GM21447 (cell line): ENCODE measurements around the gene BRD9.
"Not testable (repeated sequence)": the region's sequence is repeated elsewhere in the genome, so short reads cannot be mapped to it uniquely, and the experiment has no call there.

Source experiments
- ATAC-seq: cut with Tn5 transposase; IDR thresholded peaks from one replicate; pipeline ENCODE4 v1.9.1; 2021; ENCODE audit not compliant: unreplicated experiment

Gene BRD9

DNA sequence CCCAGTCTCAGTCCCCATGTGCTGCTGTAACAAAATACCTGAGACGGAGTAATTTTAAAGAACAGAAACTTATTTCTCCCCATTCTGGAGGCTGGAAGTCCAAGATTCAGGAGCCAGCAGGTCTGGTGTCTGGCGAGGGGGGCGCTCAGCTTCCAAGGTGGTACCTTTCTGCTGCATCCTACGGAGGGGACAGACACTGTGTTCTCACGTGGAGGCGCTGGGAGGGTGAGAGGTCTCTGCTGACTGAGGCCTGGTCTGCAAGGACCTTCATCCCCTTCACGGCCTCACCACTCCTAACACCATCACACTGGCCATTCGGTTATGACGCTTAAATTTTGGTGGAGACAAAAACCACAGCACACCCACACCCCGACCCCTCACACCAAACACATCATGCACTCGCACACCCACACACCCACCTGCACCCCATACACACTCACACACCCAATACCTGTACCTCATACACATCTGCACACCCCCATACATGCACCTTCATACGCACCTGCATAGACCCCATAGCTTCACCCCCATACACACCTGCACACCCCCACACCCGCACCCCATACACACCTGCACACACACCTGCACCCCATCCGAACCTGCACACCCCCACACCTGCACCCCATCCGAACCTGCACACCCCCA lies 32.0 kb downstream of the BRD9 start:
- no peak for ATAC-seq

DNA sequence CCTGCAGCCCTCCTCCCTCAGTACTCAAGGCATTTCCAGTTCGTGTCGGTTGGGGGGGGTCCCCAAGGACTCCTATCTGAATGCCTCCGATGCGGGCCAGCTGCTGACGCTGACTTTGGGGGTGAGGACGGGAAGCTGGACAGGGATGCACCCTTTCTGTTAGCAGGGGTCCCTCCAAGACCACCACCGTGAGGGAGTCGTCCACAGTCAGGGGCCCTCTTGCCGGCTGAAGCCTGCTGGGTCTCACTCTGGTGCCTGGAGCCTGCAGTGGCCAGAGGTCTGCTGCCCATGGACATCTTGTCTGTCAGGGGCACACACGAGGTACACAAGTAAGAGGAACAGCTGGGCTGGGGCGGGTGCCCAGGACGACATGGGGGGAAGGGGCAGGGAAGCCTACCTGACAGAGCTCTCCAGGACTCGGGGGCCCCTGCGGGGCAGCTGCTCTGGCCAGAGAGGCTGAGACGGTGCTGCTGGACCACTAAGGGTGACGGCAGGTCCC lies 32.8 kb downstream of the BRD9 start:
- no peak for ATAC-seq

DNA sequence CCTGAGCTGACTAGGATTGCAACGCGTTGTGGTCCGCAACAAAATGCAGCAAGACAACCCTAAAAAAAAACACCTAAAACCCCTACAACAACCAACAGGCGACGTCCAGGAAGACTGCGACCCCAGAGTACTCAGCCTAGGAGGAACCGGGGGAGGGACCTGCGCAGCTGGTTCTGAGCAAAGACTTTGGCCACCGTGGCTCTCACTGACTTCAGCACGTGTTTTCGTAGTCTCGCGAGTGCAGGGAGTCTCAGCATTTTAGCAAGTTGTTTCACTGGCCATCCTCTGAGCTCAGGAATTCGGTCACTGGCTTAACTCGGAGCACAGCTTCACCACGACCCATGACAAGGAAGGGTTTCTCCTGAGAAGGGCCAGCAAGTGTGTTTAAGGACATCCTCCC lies 33.2 kb downstream of the BRD9 start:
- no peak for ATAC-seq

DNA sequence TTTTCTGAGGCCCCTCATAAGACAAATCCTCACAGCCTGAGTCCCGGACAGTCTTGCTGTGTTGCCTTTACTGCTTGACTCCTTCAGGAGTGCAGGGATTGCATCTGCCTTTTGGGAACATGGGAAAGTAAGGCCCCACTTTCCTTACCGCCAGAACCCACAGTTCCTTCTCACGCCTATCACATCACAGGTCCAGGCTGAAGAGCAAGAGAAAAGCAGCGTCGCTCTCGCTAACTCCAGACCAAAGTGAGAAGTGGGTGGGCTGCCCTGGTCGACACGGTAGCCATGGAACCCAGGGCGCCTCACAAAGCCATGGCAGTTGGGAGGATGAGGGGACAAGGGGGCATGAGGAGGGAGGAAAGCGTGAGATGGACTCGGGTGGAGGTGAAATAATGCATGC lies 33.9 kb downstream of the BRD9 start:
- ATAC-seq, result no peak

DNA sequence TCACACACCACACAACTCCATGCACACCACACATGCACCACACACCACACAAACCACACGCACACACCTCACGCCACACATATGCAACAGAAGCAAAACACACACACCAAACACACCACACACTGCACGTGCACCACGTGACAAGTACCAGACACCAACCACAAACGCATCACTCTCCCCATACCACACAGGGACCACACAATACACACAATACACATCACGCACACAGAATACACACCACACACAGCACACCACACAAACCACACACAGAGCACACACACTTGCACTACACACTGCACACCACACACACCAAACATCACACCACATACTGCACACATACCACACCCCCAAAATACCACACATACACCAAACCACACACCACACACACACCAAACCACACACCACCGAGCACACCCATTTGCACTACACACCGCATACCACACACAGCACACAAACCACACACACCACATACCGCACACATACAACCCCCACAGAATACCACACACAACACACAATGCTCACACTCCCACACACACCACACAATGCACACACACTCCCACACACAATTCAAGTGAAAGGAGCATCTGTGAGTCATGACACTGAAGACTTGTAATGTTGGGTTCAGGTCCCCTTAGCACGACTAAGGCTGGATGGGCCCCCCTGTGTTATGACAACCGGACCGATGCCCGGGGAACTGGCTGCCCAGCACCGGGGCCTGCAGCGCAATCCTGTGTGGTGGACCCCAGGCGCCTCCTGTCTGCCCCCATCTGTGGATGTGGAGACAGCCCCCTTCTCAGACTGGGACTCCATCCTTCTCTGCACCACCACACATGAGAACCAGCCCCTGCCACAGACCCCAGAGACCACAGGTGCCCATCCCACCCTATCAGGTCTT lies 35.8 kb downstream of the BRD9 start:
- no peak for ATAC-seq

DNA sequence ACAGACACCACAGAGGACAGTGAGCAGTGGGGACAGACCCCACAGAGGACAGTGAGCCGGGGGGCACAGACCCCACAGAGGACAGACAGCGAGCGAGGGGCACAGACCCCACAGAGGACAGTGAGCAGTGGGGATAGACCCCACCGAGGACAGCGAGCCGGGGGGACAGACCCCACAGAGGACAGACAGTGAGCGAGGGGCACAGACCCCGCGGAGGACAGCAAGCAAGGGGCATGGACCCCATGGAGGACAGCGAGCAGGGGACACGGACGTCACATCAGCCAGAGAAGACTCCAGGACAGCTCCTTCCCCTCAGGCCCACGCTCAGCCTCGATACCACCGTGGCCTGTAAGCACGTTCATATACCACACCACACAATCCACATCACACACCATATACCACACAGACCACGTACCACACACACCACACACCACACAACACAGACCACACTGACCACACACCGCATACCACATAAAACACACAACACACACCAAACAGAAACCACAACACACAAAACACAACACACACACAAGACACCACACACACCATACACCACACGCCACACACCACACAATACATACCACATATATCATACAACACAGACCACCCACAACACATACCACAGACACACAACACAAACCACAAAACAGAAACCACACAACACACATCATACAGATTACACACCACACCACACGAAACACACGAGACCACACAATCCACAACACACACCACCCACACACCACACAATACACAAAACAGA lies 36.6 kb downstream of the BRD9 start:
- ATAC-seq, result no peak

DNA sequence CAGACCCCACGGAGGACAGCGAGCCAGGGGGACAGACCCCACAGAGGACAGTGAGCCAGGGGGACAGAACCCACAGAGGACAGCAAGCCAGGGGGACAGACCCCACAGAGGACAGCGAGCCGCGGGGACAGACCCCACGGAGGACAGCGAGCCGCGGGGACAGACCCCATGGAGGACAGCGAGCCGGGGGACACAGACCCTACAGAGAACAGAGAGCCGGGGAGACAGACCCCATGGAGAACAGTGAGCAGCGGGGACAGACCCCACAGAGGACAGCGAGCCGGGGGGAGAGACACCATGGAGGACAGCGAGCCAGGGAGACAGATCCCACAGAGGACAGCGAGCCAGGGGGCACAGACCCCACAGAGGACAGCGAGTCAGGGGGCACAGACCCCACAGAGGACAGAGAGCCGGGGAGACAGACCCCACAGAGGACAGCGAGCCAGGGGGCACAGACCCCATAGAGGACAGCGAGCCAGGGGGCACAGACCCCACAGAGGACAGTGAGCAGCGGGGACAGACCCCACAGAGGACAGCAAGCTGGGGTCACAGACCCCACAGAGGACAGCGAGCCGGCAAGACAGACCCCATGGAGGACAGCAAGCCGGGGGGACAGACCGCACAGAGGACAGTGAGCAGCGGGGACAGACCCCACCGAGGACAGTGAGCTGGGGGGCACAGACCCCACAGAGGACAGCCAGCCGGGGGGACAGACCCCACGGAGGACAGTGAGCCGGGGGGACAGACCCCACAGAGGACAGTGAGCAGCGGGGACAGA lies 37.4 kb downstream of the BRD9 start:
- no peak for ATAC-seq

DNA sequence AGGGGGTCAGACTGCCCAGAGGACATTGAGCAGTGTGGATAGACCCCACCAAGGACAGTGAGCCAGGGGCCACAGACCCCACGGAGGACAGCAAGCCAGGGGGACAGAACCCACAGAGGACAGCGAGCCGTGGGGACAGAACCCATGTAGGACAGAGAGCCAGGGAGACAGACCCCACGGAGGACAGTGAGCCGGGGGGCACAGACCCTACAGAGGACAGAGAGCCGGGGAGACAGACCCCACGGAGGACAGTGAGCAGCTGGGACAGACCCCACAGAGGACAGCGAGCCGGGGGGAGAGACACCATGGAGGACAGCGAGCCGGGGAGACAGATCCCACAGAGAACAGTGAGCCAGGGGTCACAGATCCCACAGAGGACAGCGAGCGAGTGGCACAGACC lies 38.4 kb downstream of the BRD9 start:
- ATAC-seq, result no peak

DNA sequence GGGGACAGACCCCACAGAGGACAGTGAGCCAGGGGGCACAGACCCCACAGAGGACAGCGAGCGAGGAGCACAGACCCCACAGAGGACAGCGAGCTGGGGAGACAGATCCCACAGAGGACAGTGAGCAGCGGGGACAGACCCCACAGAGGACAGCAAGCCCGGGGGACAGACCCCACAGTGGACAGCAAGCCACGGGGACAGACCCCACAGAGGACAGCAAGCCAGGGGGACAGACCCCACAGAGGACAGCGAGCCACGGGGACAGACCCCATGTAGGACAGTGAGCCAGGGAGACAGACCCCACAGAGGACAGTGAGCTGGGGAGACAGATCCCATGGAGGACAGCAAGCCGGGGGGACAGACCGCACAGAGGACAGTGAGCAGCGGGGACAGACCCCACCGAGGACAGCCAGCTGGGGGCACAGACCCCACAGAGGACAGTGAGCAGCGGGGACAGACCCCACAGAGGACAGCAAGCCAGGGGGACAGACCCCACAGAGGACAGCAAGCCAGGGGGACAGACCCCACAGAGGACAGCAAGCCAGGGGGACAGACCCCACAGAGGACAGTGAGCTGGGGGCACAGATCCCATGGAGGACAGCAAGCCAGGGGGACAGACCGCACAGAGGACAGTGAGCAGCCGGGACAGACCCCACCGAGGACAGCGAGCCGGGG lies 39.0 kb downstream of the BRD9 start:
- ATAC-seq, result not testable (repeated sequence)

DNA sequence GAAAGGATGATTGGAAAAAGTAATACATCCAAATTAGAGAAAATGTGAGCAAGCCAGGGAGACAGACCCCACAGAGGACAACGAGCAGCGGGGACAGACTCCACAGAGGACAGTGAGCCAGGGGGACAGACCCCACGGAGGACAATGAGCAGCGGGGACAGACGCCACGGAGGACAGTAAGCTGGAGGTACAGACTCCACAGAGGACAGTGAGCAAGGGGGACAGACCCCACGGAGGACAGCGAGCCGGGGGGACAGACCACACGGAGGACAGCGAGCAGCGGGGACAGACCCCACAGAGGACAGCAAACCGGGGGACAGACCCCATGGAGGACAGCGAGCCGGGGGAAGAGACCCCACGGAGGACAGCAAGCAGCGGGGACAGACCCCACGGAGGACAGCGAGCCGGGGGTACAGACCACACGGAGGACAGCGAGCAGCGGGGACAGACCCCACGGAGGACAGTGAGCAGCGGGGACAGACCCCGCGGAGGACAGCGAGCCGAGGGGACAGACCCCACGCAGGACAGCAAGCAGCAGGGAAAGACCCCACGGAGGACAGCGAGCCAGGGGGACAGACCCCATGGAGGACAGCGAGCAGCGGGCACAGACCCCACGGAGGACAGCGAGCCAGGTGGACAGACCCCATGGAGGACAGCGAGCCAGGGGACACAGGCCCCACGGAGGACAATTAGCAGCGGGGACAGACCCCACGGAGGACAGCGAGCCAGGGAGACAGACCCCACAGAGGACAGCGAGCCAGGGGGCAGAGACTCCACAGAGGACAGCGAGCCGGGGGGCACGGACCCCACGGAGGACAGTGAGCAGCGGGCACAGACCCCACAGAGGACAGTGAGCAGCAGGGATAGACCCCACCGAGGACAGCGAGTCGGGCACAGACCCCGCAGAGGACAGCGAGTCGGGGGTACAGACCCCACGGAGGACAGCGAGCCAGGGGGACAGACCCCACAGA lies 39.9 kb downstream of the BRD9 start:
- no peak for ATAC-seq

DNA sequence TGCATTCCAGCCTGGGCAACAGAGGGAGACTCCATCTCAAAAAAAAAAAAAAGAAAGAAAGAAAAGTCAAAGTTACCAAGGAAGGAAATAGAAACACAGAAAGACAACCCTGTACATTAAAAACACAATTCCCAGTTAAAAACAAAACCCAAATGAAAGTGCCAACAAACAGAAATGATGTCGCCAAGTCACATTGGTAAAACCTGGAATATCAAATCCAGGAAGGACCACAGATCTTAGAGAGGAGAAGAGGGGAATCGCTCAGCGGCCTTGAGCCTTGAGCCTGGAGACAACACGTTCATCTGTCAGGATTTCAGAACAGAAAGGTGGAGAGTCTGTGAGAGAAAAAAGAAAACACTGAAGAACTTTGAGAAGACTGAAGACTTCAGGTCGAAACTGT lies 40.6 kb downstream of the BRD9 start:
- ATAC-seq, result no peak

DNA sequence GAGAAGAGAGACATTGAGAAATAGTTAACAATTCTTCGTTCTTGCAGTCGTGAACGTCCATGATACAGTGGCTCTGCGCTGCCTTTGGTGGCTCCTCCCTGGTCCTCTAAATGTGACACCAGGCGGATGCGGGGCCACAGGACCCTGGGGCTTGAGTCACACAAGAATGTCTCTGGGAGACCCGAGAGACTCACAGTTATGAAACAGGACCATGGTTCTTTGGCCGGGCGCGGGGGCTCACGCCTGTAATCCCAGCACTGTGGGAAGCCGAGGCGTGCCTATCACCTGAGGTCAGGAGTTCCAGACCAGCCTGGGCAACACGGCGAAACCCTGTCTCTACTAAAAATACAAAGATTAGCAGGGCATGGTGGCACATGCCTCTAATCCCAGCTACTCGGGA lies 41.0 kb downstream of the BRD9 start:
- ATAC-seq, result no peak

DNA sequence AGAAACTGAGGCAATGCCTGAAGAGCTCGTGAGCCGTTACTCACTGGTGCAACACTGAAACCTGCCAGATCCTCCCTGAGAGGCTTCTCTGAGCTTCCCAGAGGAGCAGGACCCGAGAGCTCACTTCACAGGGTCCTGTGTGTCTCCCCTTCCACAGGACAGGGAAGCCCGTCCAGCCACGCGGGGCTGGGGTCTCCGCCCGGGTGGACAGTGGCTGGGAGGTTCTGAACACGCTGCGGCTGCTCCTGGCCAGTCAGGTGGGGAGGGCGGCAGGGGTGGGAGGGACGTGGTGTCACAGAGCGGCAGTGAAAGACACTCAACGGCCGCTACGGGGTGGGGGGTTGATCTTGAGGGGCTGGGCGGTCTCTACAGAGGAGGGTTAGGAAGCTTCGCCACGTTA lies 41.5 kb downstream of the BRD9 start:
- ATAC-seq, result no peak

DNA sequence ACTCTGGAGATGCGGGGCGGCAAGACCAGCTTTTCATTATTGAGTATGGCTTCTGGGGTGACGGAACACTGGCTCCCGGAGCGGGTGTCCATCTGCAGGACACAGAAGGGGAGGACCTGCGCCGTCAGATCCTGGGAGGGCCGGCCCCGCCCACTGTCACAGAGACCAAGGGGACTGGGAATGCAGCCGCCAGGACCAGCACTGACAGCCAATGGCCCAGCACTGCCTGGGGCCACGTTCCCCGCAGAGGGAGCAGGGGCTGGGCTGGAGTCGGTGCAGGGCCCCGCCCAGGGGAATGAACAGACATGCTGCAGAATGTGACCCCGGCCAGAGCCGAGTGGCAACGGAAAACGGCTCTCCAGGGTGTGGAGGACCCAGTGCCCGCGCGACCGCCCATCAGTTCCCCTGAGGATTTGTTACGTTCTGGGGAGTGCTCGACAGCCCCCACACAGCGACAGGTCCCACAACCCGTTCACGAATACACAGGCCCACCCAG lies 42.0 kb downstream of the BRD9 start, which contains the start of gene ZDHHC11:
Gene ZDHHC11, minus strand, starts transcription at position 476 of the 496 bp plus-strand sequence. Its CDS starts 384 bp downstream, at position 92.
- no peak for ATAC-seq

DNA sequence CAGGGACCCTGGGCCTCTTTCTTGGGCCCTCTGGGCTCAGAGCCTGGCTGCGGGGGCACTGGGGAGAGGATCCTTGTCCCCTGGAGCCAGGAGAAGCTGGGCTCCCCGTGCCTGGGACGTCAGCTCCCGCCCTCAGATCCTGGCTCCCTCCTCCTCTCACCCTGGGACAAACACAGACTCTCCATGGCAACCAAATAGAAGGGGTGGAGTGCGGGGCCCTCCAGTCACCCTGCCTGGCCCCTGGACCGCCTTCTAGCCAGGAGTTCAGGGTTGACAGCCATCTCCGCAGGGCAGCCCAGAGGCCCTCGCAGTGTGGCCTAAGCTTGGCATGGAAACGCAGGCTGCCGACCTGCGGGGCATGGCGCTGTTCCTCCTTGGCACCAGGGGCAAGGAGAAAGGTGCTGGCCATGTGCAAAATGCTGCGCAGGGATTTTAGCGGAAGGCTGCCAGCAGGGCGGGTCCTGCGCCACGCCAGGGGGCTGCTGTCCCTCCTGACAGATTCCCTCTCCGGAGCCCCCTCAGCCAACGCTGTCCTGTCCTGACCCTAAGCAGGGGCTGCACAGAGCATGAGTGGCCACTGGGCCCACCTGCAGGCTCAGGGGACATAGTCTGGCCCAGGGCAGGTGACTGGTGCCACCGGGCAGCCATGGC lies 42.8 kb downstream of the BRD9 start:
- no peak for ATAC-seq

DNA sequence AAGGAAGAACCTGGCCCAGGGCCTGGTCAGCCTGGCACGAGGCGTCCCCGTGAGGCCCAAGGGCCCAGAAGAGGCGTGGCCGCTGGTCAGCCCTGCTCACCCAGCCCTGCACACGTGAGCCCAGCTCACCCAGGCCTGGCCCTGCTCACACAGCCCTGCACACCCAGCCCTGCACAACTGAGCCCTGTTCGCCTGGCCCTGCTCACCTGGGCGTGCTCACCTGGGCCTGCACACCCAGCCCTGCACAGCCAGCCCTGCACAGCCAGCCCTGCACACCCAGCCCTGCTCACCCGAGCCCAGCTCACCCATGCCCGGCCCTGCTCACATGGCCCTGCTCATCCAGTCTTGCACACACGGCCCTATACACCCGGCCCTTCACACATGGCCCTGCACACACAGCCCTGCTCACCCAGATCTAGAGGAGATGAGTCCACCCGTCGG lies 43.9 kb downstream of the BRD9 start:
- no peak for ATAC-seq

DNA sequence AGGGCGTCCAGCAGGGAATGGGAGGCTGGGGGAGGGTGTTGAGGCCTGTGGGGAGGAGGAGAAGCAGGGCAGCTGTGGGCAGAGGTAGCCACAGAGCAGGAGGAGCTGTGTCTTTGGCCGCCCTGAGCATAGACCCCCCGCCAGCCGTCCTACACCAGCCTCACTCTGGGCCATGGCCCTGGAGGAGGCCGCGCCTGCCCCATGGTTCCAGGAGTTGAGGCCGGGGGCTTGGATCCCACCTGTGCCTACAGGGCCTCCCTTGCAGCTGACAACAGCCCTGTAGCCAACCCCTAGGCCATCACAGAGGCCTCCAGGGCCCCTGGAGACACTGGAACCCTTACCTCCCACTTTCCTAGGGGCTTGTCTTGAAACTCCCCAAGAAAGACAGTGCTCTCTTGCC lies 44.9 kb downstream of the BRD9 start:
- not testable (repeated sequence) for ATAC-seq

DNA sequence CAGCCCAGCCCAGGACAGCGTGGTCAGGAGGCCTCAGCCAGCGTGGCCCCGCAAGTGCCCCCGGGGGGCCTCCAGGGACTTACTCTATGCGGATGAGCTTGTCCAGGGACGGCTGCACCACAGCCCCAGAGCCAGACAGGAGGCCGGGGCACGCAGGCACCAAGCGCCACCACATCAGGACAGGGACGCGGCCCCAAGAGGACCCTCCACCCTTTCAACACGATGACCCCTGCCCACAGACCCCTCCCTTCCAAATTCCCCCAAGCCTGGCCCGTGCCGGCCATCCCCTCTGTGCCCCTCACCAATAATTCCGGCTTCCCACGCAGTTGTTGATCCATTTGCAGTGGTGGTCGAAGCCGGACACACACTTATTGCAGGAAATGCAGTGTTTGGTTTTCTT lies 45.4 kb downstream of the BRD9 start:
- not testable (repeated sequence) for ATAC-seq
